HCT116 (cell line): Measurements from ENCODE around the gene FER. TPM values are rescaled to one million over a fixed set of nuclear protein-coding genes. Genes with fewer than 3 reads are reported as not detected.

Experiments used
- ATAC-seq: fragments of 200-7000 bp; cut with Tn5 transposase; 2 replicates; pipeline ENCODE4 v1.9.1; 2020; ENCODE audit warnings: mild to moderate bottlenecking, moderate library complexity
- BruUV-seq: library from RNA; stranded (reverse); fragments of 400-500 nt; replicated peaks from 2 replicates; lab custom pipeline; 2021; lab: Mats Ljungman, UMichigan
- CTCF ChIA-PET: fragments of 300-600 bp; sonication (Branson Sonifier 250); formaldehyde crosslinking; loops from one replicate; lab custom pipeline; 2021; ENCODE audit warnings: antibody characterized with exemption; lab: Charles Lee
- POLR2A ChIA-PET: fragments of 300-600, 350-600 bp; sonication (Branson Sonifier 250); formaldehyde crosslinking; loops from one replicate; lab custom pipeline; 2021; ENCODE audit warnings: antibody characterized with exemption; lab: Charles Lee
- RAD21 ChIA-PET, 2 experiments: fragments of 300-600 bp; sonication (Branson Sonifier 250); formaldehyde crosslinking; loops; one replicate each; lab custom pipeline; 2023; ENCODE audit warnings: low total read pairs in 2 of 2; ENCODE audit not compliant: uncharacterized antibody in 2 of 2, unreplicated experiment in 2 of 2, low non-redundant PET in 1 of 2; lab: Charles Lee
- DNase-seq: peaks from one replicate; pipeline ENCODE4 v3.0.0-alpha.2; 2010; ENCODE audit warnings: low read depth, low spot score
- H2AFZ ChIP-seq: fragments of 200-600 bp; shearing (Covaris generic), sonication (generic); 2 replicates; pipeline ENCODE4 v1.6.1; 2017; ENCODE audit warnings: low read depth, mixed run types, mixed read lengths, antibody characterized with exemption, low read length; ENCODE audit not compliant: poor library complexity, severe bottlenecking
- H3K27ac ChIP-seq: 2 replicates; pipeline ENCODE4 v1.5.1; 2012; ENCODE audit warnings: low read depth, low read length
- H3K27me3 ChIP-seq: fragments of 200-600 bp; sonication (generic); 2 replicates; pipeline ENCODE4 v1.6.1; 2016; ENCODE audit warnings: mixed run types, low read length, mixed read lengths; ENCODE audit not compliant: insufficient read depth
- H3K36me3 ChIP-seq, 2 experiments: fragments of 200-500 bp in 1 of 2; fragments of 200-600 bp in 1 of 2; sonication (Bioruptor generic) in 1 of 2; sonication (generic) in 1 of 2; 2 replicates each; pipeline versions ENCODE4 v1.5.1 to v1.6.1; 2014 to 2016; ENCODE audit warnings: low read length in 2 of 2, inconsistent platforms in 1 of 2, mixed read lengths in 1 of 2, mixed run types in 1 of 2; ENCODE audit not compliant: insufficient read depth in 2 of 2, control insufficient read depth in 1 of 2
- H3K4me1 ChIP-seq, 2 experiments: fragments of 200-600 bp in 1 of 2; sonication (generic) in 1 of 2; 2 replicates each; pipeline versions ENCODE4 v1.5.1 to v1.6.1; 2012 to 2017; ENCODE audit warnings: low read length in 2 of 2, inconsistent platforms in 1 of 2, mild to moderate bottlenecking in 1 of 2, mixed read lengths in 1 of 2, mixed run types in 1 of 2, moderate library complexity in 1 of 2; ENCODE audit not compliant: insufficient read depth in 2 of 2, control insufficient read depth in 1 of 2
- H3K4me2 ChIP-seq: fragments of 200-600 bp; sonication (generic); 2 replicates; pipeline ENCODE4 v1.6.1; 2017; ENCODE audit warnings: mixed run types, low read length, mixed read lengths
- H3K4me3 ChIP-seq, 2 experiments: fragments of 200-600 bp in 1 of 2; sonication (generic) in 1 of 2; replicated peaks in 1 of 2; 2 replicates each; pipeline ENCODE4 v1.5.1; 2011 to 2016; ENCODE audit warnings: low read length in 2 of 2, control low read depth in 1 of 2, low read depth in 1 of 2, mild to moderate bottlenecking in 1 of 2, mixed read lengths in 1 of 2, mixed run types in 1 of 2
- H3K79me2 ChIP-seq: fragments of 200-600 bp; sonication (generic); 2 replicates; pipeline ENCODE4 v1.6.1; 2017; ENCODE audit warnings: mild to moderate bottlenecking, mixed run types, low read length, moderate library complexity, mixed read lengths; ENCODE audit not compliant: insufficient read depth
- H3K9ac ChIP-seq: fragments of 200-600 bp; sonication (generic); 2 replicates; pipeline ENCODE4 v1.6.1; 2016; ENCODE audit warnings: low read length, mixed read lengths
- H3K9me2 ChIP-seq: fragments of 200-600 bp; sonication (generic), shearing (Covaris generic); 2 replicates; pipeline ENCODE4 v1.6.1; 2017; ENCODE audit warnings: mixed run types, mild to moderate bottlenecking, moderate library complexity; ENCODE audit not compliant: insufficient read depth
- H3K9me3 ChIP-seq, 2 experiments: fragments of 200-500 bp in 1 of 2; fragments of 200-600 bp in 1 of 2; sonication (Bioruptor generic) in 1 of 2; sonication (generic) in 1 of 2; 2 replicates each; pipeline ENCODE4 v1.6.1; 2014 to 2017; ENCODE audit warnings: low read length in 2 of 2, mixed read lengths in 2 of 2, inconsistent platforms in 1 of 2, low read depth in 1 of 2, mild to moderate bottlenecking in 1 of 2, mixed run types in 1 of 2, moderate library complexity in 1 of 2; ENCODE audit not compliant: control insufficient read depth in 1 of 2, insufficient read depth in 1 of 2
- H4K20me1 ChIP-seq: fragments of 200-600 bp; sonication (generic), shearing (Covaris generic); 2 replicates; pipeline ENCODE4 v1.6.1; 2017; ENCODE audit warnings: mixed run types, mild to moderate bottlenecking, moderate library complexity; ENCODE audit not compliant: insufficient read depth
- CBX3 ChIP-seq: IDR thresholded peaks from 2 replicates; pipeline ENCODE4 v1.6.1; 2012; ENCODE audit warnings: low read depth
- CEBPB ChIP-seq: IDR thresholded peaks from 2 replicates; pipeline ENCODE4 v1.6.1; 2012; ENCODE audit warnings: low read depth
- EGR1 ChIP-seq: IDR thresholded peaks from 2 replicates; pipeline ENCODE4 v1.6.1; 2012; ENCODE audit warnings: low read depth
- ELF1 ChIP-seq: IDR thresholded peaks from 2 replicates; pipeline ENCODE4 v1.6.1; 2012; ENCODE audit warnings: low read depth, borderline replicate concordance
- EZH2 ChIP-seq: fragments of 200-600 bp; sonication (generic); IDR thresholded peaks from 2 replicates; pipeline ENCODE4 v1.6.1; 2017; ENCODE audit warnings: antibody characterized with exemption, mixed run types
- EZH2phosphoT487 ChIP-seq: fragments of 200-600 bp; IDR thresholded peaks from 2 replicates; pipeline ENCODE4 v1.6.1; 2018; ENCODE audit warnings: antibody characterized with exemption, borderline replicate concordance
- POLR2A ChIP-seq: IDR thresholded peaks from 2 replicates; pipeline ENCODE4 v1.7.0; 2011; ENCODE audit warnings: borderline replicate concordance; ENCODE audit not compliant: insufficient read depth, insufficient read length; ENCODE audit errors: extremely low read depth
- POLR2AphosphoS5 ChIP-seq: IDR thresholded peaks from 2 replicates; pipeline ENCODE4 v1.6.1; 2011; ENCODE audit warnings: mild to moderate bottlenecking, low read depth, low read length, moderate library complexity
- RAD21 ChIP-seq: IDR thresholded peaks from 2 replicates; pipeline ENCODE4 v1.6.1; 2012; ENCODE audit warnings: low read depth, mild to moderate bottlenecking
- SP1 ChIP-seq: IDR thresholded peaks from 2 replicates; pipeline ENCODE4 v1.6.1; 2012; ENCODE audit warnings: low read depth
- intact Hi-C: fragments of 100-400 bp; cut with micrococcal nuclease; formaldehyde crosslinking; loops from 2 replicates; pipeline ENCODE4 v1.10.0; 2022
- total RNA-seq: library from RNA; stranded (reverse); gene quantifications from one replicate; pipeline ENCODE4 v1.2.1, GENCODE V29; 2021; ENCODE audit not compliant: unreplicated experiment
- TF ChIP-seq, protein P1 (sequence below): IDR thresholded peaks from 2 replicates; pipeline ENCODE4 v1.6.1; 2012
- TF ChIP-seq, protein P2 (sequence below): IDR thresholded peaks from 2 replicates; pipeline ENCODE4 v1.6.1; 2011; ENCODE audit warnings: mild to moderate bottlenecking, low read length, moderate library complexity; ENCODE audit not compliant: insufficient replicate concordance; ENCODE audit errors: extremely low read depth
- TF ChIP-seq, protein P3 (sequence below): IDR thresholded peaks from 2 replicates; pipeline ENCODE4 v1.6.1; 2012; ENCODE audit warnings: low read depth

FER gene
- total RNA-seq, 1 experiment from 2014 or later, result 32.0 TPM

DNA sequence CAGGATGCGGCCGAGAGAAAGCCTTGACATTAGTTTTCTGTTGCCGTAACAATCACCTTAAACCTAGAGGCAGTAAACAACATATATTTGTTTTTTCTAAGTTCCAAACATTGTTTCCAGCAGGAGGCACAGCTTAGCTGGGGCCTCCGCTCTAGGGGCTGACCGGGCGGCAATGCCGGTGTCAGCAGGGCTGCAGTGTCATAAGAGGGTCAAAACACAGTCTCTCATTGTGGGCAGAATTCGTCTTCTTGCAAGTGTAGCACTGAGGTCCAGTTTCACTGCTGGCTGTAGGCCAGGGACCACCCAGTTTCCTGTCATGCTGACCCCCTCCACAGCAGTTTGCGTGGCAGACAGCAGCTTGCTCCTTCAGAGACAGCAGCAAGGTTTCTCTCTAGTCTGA, 475.8 kb downstream of the FER start:
- Histone ChIP-seq H3K79me2 (no peaks in the 10 kb centered on the region), H3K9ac (no peak overlapping the region), H3K9me2 (no peaks in the 10 kb centered on the region), H3K36me3 (no peaks in the 10 kb centered on the region), H4K20me1 (no peaks in the 10 kb centered on the region), H2AFZ (no peak overlapping the region), H3K4me3 (no peak overlapping the region), H3K27ac (no peak overlapping the region)
- intact Hi-C loops, result no loop called here
- RAD21 ChIA-PET, result no interaction called here
- TF ChIP-seq SP1, result no peak
- no peak for TF ChIP-seq POLR2AphosphoS5
- TF ChIP-seq EZH2phosphoT487, result no peak
- no peak for TF ChIP-seq EGR1
- no peak for TF ChIP-seq POLR2A
- TF ChIP-seq EZH2, result no peak
- TF ChIP-seq, all 23 proteins: peak for 0
- H3K4me1 ChIP-seq, result no peaks in the 10 kb centered on the region
- H3K9me3 ChIP-seq, result no peaks in the 10 kb centered on the region
- ChIA-PET POLR2A (no interaction called here), CTCF (no interaction called here)
- H3K4me2 ChIP-seq, result no peak overlapping the region
- DNase-seq, result no peak
- ATAC-seq, result no peak
- BruUV-seq, result no TSS peak
- no peaks in the 10 kb centered on the region for H3K27me3 ChIP-seq

DNA sequence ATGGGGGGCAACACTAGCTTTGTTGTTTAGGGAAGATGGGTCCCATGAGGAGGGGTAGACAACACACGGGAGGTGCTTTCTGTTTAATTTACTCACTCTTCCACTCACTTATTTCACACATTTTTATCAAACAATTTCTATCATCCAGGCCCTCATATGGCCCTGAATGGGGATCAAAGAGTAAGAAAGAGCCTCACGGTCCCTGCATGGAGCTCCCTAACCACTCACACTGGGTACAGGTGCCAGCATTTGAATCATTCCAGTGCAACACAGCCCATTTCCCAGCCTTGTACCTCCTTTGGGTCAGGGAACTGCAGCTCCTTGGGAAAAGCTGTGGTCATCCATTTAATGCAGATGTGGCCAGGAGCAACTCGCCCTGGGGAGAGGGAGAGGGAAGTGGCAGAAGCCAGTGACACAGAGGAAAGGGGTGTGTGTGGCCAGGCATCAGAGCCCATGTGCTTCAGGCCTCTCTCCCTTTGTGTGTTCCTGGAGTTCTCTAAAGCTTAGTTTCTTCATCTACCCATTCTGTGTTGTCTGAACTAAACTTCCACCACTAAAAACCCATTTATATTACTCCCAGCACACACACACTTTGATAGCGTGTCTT, 476.7 kb downstream of the FER start:
- POLR2A ChIA-PET, result no interaction called here

More for the DNA sequence above, 476.7 kb downstream of the FER start:
- Histone ChIP-seq H3K27ac (no peak overlapping the region), H4K20me1 (no peaks in the 10 kb centered on the region), H3K79me2 (no peaks in the 10 kb centered on the region), H3K27me3 (no peaks in the 10 kb centered on the region), H2AFZ (no peak overlapping the region), H3K4me2 (no peak overlapping the region), H3K4me1 (no peaks in the 10 kb centered on the region), H3K9me3 (no peaks in the 10 kb centered on the region), H3K9me2 (no peaks in the 10 kb centered on the region), H3K36me3 (no peaks in the 10 kb centered on the region), H3K9ac (no peak overlapping the region), H3K4me3 (no peak overlapping the region)
- ChIA-PET RAD21 (no interaction called here), CTCF (no interaction called here)
- no peak for ATAC-seq
- intact Hi-C loops, result no loop called here
- no peak for DNase-seq
- TF ChIP-seq EGR1, result no peak
- TF ChIP-seq, protein P1, sequence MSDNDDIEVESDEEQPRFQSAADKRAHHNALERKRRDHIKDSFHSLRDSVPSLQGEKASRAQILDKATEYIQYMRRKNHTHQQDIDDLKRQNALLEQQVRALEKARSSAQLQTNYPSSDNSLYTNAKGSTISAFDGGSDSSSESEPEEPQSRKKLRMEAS, result no peak
- TF ChIP-seq, protein P2, sequence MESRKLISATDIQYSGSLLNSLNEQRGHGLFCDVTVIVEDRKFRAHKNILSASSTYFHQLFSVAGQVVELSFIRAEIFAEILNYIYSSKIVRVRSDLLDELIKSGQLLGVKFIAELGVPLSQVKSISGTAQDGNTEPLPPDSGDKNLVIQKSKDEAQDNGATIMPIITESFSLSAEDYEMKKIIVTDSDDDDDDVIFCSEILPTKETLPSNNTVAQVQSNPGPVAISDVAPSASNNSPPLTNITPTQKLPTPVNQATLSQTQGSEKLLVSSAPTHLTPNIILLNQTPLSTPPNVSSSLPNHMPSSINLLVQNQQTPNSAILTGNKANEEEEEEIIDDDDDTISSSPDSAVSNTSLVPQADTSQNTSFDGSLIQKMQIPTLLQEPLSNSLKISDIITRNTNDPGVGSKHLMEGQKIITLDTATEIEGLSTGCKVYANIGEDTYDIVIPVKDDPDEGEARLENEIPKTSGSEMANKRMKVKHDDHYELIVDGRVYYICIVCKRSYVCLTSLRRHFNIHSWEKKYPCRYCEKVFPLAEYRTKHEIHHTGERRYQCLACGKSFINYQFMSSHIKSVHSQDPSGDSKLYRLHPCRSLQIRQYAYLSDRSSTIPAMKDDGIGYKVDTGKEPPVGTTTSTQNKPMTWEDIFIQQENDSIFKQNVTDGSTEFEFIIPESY, result no peak
- TF ChIP-seq SP1, result no peak
- TF ChIP-seq CEBPB, result no peak
- no peak for TF ChIP-seq POLR2A
- no peak for TF ChIP-seq RAD21
- TF ChIP-seq, protein P3, sequence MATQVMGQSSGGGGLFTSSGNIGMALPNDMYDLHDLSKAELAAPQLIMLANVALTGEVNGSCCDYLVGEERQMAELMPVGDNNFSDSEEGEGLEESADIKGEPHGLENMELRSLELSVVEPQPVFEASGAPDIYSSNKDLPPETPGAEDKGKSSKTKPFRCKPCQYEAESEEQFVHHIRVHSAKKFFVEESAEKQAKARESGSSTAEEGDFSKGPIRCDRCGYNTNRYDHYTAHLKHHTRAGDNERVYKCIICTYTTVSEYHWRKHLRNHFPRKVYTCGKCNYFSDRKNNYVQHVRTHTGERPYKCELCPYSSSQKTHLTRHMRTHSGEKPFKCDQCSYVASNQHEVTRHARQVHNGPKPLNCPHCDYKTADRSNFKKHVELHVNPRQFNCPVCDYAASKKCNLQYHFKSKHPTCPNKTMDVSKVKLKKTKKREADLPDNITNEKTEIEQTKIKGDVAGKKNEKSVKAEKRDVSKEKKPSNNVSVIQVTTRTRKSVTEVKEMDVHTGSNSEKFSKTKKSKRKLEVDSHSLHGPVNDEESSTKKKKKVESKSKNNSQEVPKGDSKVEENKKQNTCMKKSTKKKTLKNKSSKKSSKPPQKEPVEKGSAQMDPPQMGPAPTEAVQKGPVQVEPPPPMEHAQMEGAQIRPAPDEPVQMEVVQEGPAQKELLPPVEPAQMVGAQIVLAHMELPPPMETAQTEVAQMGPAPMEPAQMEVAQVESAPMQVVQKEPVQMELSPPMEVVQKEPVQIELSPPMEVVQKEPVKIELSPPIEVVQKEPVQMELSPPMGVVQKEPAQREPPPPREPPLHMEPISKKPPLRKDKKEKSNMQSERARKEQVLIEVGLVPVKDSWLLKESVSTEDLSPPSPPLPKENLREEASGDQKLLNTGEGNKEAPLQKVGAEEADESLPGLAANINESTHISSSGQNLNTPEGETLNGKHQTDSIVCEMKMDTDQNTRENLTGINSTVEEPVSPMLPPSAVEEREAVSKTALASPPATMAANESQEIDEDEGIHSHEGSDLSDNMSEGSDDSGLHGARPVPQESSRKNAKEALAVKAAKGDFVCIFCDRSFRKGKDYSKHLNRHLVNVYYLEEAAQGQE, result no peak
- no peak for TF ChIP-seq ELF1
- TF ChIP-seq CBX3, result no peak
- BruUV-seq, result no TSS peak
